ENCODE results near the gene EHD4.

Gene EHD4

GRCh38 chr15:41905036-41905793, 67.1 kb downstream of the EHD4 start:
- H3K27ac ChIP-seq, result no peak overlapping the region
- no peak for DNase-seq (ENCODE audit: low read depth, low spot score)

- no peak for DNase-seq (ENCODE audit: low read depth, low spot score)
- H3K27ac ChIP-seq, result no peak overlapping the region
Observed at GRCh38 chr15:41904541-41905005, 67.8 kb downstream of the EHD4 start.

GRCh38 chr15:41903782-41904181, 68.6 kb downstream of the EHD4 start:
- H3K27ac ChIP-seq, result no peak overlapping the region
- no peak for DNase-seq (ENCODE audit: low read depth, low spot score)

GRCh38 chr15:41901431-41901830, 70.9 kb downstream of the EHD4 start:
- no peak for DNase-seq (ENCODE audit: low read depth, low spot score)
- H3K27ac ChIP-seq, result no peak overlapping the region

GRCh38 chr15:41900526-41901380, 71.6 kb downstream of the EHD4 start:
- DNase-seq (ENCODE audit: low read depth, low spot score), result no peak
- no peak overlapping the region for H3K27ac ChIP-seq

GRCh38 chr15:41899854-41900442, 72.4 kb downstream of the EHD4 start:
- no peak overlapping the region for H3K27ac ChIP-seq
- no peak for DNase-seq (ENCODE audit: low read depth, low spot score)

- no peak for DNase-seq (ENCODE audit: low read depth, low spot score)
- no peak overlapping the region for H3K27ac ChIP-seq
Observed at GRCh38 chr15:41897363-41897799, 75.0 kb downstream of the EHD4 start.

- DNase-seq (ENCODE audit: low read depth, low spot score), result no peak
- no peak overlapping the region for H3K27ac ChIP-seq
Observed at GRCh38 chr15:41896566-41896965, 75.8 kb downstream of the EHD4 start.

- H3K27ac ChIP-seq, result no peak overlapping the region
- no peak for DNase-seq (ENCODE audit: low read depth, low spot score)
Observed at GRCh38 chr15:41895957-41896356, 76.4 kb downstream of the EHD4 start.

GRCh38 chr15:41895491-41895890, 76.9 kb downstream of the EHD4 start:
- peak overlapping the region; percentile 77 for H3K27ac ChIP-seq
- no peak for DNase-seq (ENCODE audit: low read depth, low spot score)

- peak overlapping the region; percentile 77 for H3K27ac ChIP-seq
- DNase-seq (ENCODE audit: low read depth, low spot score), result peak; percentile 33
Observed at GRCh38 chr15:41894791-41895463, 77.4 kb downstream of the EHD4 start.

GRCh38 chr15:41894251-41894790, 78.0 kb downstream of the EHD4 start:
- H3K27ac ChIP-seq, result peak overlapping the region; percentile 77
- no peak for DNase-seq (ENCODE audit: low read depth, low spot score)

- peak within 1 kb of the TSS; percentile 77 for H3K27ac ChIP-seq
- no peak for DNase-seq (ENCODE audit: low read depth, low spot score)
Observed at GRCh38 chr15:41893422-41894250, 78.7 kb downstream of the EHD4 start, which contains the start of gene SPTBN5. Gene SPTBN5 (minus strand): TSS chr15:41894053. CDS start chr15:41893497, 556 bp downstream.

GRCh38 chr15:41892621-41893421, 79.5 kb downstream of the EHD4 start:
- H3K27ac ChIP-seq, result no peak overlapping the region
- DNase-seq (ENCODE audit: low read depth, low spot score), result no peak

GRCh38 chr15:41891946-41892345, 80.4 kb downstream of the EHD4 start:
- no peak overlapping the region for H3K27ac ChIP-seq
- DNase-seq (ENCODE audit: low read depth, low spot score), result no peak

GRCh38 chr15:41891226-41891625, 81.1 kb downstream of the EHD4 start:
- no peak overlapping the region for H3K27ac ChIP-seq
- DNase-seq (ENCODE audit: low read depth, low spot score), result no peak

GRCh38 chr15:41890050-41890690, 82.2 kb downstream of the EHD4 start:
- DNase-seq (ENCODE audit: low read depth, low spot score), result no peak
- H3K27ac ChIP-seq, result no peak overlapping the region

Data from epithelial cell of prostate (primary cell).